Measurements from ENCODE around the gene AZI2.

DNA sequence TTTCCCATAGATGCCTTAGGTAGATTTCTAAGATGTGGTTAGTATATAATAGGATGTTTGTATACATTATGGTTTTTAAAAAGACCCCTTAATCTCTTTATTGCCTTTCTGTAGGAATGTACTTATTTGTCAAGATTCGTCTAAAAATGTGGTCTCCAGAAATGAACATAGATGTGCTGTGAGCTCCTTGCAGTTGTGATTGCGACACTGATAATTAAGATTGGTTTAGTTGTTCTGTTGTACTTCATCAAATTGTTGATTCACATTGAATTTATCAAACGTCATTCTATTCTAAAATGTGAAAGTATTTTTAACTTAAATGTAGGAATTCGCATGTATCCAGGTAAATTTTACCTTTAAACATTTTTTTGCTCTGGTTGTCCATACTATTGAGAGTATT, 56.0 kb downstream of the AZI2 start:
- TF ChIP-seq POLR2A (IDR thresholded peaks at IDR 0.05) (no peak), CTCF (IDR thresholded peaks at IDR 0.05) (no peak)

Measured in right lobe of liver (tissue), 4 donors.